GM12878 (cell line): ENCODE measurements around the gene NAT10. TPM values are rescaled to one million over a fixed set of nuclear protein-coding genes. Genes with fewer than 3 reads are reported as not detected.

Experiments used
- ATAC-seq: fragments of 200-7000 bp; cut with Tn5 transposase; 3 replicates; pipeline ENCODE4 v1.9.1; 2020; ENCODE audit warnings: mild to moderate bottlenecking, moderate library complexity
- BruUV-seq: library from RNA; stranded (reverse); fragments of 400-500 nt; replicated peaks from 2 replicates; lab custom pipeline; 2021; lab: Mats Ljungman, UMichigan
- CTCF ChIA-PET: fragments of 300-600 bp; sonication (Branson Sonifier 250); formaldehyde crosslinking; extraction: SDS; loops from one replicate; lab custom pipeline; 2021; ENCODE audit warnings: inconsistent platforms; lab: Yijun Ruan, JAX
- POLR2A ChIA-PET: fragments of 350-600 bp; formaldehyde crosslinking; extraction: SDS; loops from one replicate; lab custom pipeline; 2021; ENCODE audit warnings: inconsistent platforms; lab: Charles Lee
- RAD21 ChIA-PET: fragments of 300-600 bp; sonication (Branson Sonifier 250); formaldehyde crosslinking; loops from one replicate; lab custom pipeline; 2023; ENCODE audit warnings: antibody characterized with exemption; ENCODE audit not compliant: unreplicated experiment; lab: Charles Lee
- SMC1A ChIA-PET: fragments of 300-600 bp; sonication (Branson Sonifier 250); formaldehyde crosslinking; loops from one replicate; lab custom pipeline; 2023; ENCODE audit not compliant: unreplicated experiment, uncharacterized antibody; lab: Charles Lee
- DNase-seq: peaks from one replicate; pipeline ENCODE4 v3.0.0-alpha.2; 2011; ENCODE audit warnings: low read depth, low spot score
- FAIRE-seq: peaks from 3 replicates; lab custom pipeline; 2011; peaks lifted over from hg19 to GRCh38; lab: Jason Lieb, UNC
- H2AFZ ChIP-seq: 2 replicates; pipeline ENCODE4 v1.6.0; 2011; ENCODE audit warnings: low read depth, low read length, control low read depth; ENCODE audit not compliant: control insufficient read depth
- H3K27ac ChIP-seq: 2 replicates; pipeline ENCODE4 v1.5.1; 2011; ENCODE audit warnings: control low read depth; ENCODE audit not compliant: control insufficient read depth, insufficient read depth
- H3K27me3 ChIP-seq, 2 experiments: replicated peaks in 1 of 2; 2 replicates each; pipeline versions ENCODE4 v1.6.0 to v1.6.1; 2011; ENCODE audit warnings: low read length in 1 of 2; ENCODE audit not compliant: control insufficient read depth in 2 of 2, insufficient read depth in 2 of 2
- H3K36me3 ChIP-seq, 2 experiments: 2 replicates each; pipeline ENCODE4 v1.5.1; 2011; ENCODE audit warnings: low read length in 1 of 2; ENCODE audit not compliant: control insufficient read depth in 2 of 2, insufficient read depth in 2 of 2
- H3K4me1 ChIP-seq: 2 replicates; pipeline ENCODE4 v1.6.1; 2011; ENCODE audit warnings: mild to moderate bottlenecking, low read length, moderate library complexity, mixed read lengths; ENCODE audit not compliant: control insufficient read depth, insufficient read depth
- H3K4me2 ChIP-seq: 2 replicates; pipeline ENCODE4 v1.6.0; 2011; ENCODE audit warnings: control low read depth; ENCODE audit not compliant: control insufficient read depth, insufficient read depth
- H3K4me3 ChIP-seq: fragments of 200-600 bp; sonication (generic); 2 replicates; pipeline ENCODE4 v1.5.1; 2016
- H3K79me2 ChIP-seq: 2 replicates; pipeline ENCODE4 v1.6.0; 2011; ENCODE audit warnings: low read length; ENCODE audit not compliant: control insufficient read depth, insufficient read depth
- H3K9ac ChIP-seq: 2 replicates; pipeline ENCODE4 v1.8.0; 2011; ENCODE audit warnings: low read length, control low read depth, mixed read lengths; ENCODE audit not compliant: control insufficient read depth, insufficient read depth
- H3K9me3 ChIP-seq: replicated peaks from 3 replicates; pipeline ENCODE4 v1.5.1; 2011; ENCODE audit warnings: mild to moderate bottlenecking, low read length; ENCODE audit not compliant: control insufficient read depth, insufficient read depth
- H4K20me1 ChIP-seq: 2 replicates; pipeline ENCODE4 v1.6.0; 2011; ENCODE audit not compliant: control insufficient read depth, insufficient read depth
- ASH2L ChIP-seq: fragments of 300-600, 200-600 bp; sonication (generic); IDR thresholded peaks from 2 replicates; pipeline ENCODE4 v1.6.1; 2017; ENCODE audit warnings: low read depth, mild to moderate bottlenecking, borderline replicate concordance
- CBX5 ChIP-seq: sonication (generic); IDR thresholded peaks from 2 replicates; pipeline ENCODE4 v1.6.1; 2016; ENCODE audit warnings: low read depth, moderate library complexity, mild to moderate bottlenecking, inconsistent platforms
- E2F4 ChIP-seq: IDR thresholded peaks from 2 replicates; pipeline ENCODE4 v1.6.1; 2012; ENCODE audit warnings: low read depth, low read length, improper control_type of control experiment
- ELK1 ChIP-seq: IDR thresholded peaks from 2 replicates; pipeline ENCODE4 v1.6.1; 2012; ENCODE audit warnings: low read depth, low read length, improper control_type of control experiment
- KAT2A ChIP-seq: conservative IDR thresholded peaks from 2 replicates; pipeline ENCODE4 v1.6.1; 2011; ENCODE audit warnings: low read depth, low read length; ENCODE audit not compliant: control insufficient read depth
- KLF5 ChIP-seq: fragments of 450-650 bp; IDR thresholded peaks from 2 replicates; pipeline ENCODE4 v1.6.1; 2014; ENCODE audit warnings: mild to moderate bottlenecking; ENCODE audit not compliant: partially characterized antibody
- MYC ChIP-seq: IDR thresholded peaks from 2 replicates; pipeline ENCODE4 v1.6.1; 2011; ENCODE audit warnings: mild to moderate bottlenecking, low read length, moderate library complexity, inconsistent platforms; ENCODE audit not compliant: insufficient read depth, insufficient replicate concordance, insufficient read length, severe bottlenecking
- NFIC ChIP-seq: IDR thresholded peaks from 2 replicates; pipeline ENCODE4 v1.6.1; 2012; ENCODE audit warnings: low read depth, mild to moderate bottlenecking, inconsistent platforms, low read length, moderate library complexity
- RBBP5 ChIP-seq: fragments of 200-600 bp; sonication (generic); conservative IDR thresholded peaks from 2 replicates; pipeline ENCODE4 v1.6.1; 2016
- SMC3 ChIP-seq: IDR thresholded peaks from 2 replicates; pipeline ENCODE4 v1.6.1; 2011; ENCODE audit warnings: low read length, improper control_type of control experiment, borderline replicate concordance
- YBX1 ChIP-seq: fragments of 450-650 bp; IDR thresholded peaks from 2 replicates; pipeline ENCODE4 v1.6.1; 2016; ENCODE audit warnings: antibody characterized with exemption
- WGBS: methylation state at CpG from one replicate; pipeline ENCODE4 v1.1.6; 2016; ENCODE audit warnings: low lambda C conversion rate; ENCODE audit not compliant: insufficient replicate concordance, insufficient coverage; ENCODE audit errors: missing lambda C conversion rate; 5-methylcytosine and 5-hydroxymethylcytosine counted together
- in situ Hi-C: fragments of 300-500 bp; cut with MboI; formaldehyde crosslinking; loops from 9 replicates; pipeline ENCODE4 v1.14.3; 2018; ENCODE audit warnings: mixed read lengths
- intact Hi-C: fragments of 100-400 bp; cut with micrococcal nuclease; formaldehyde crosslinking; loops from one replicate; pipeline ENCODE4 v1.14.2; 2022; ENCODE audit not compliant: unreplicated experiment
- polyA plus RNA-seq, 11 experiments: library from polyadenylated mRNA; depleted of rRNA in 4 of 11; unstranded in 6 of 11; stranded (reverse) in 5 of 11; fragments of >200 nt; fragmentation: Nextera tagmentation in 4 of 11; fragmentation: Illumina TruSeq in 1 of 11; extraction: Ambion mirVana in 4 of 11; extraction: Trizol in 1 of 11; gene quantifications; 1 replicate in 1 of 11; 2 replicates in 10 of 11; pipeline versions ENCODE4 v1.2.1 to v1.2.3, GENCODE V29; 2011 to 2016; ENCODE audit warnings: inconsistent platforms in 2 of 11, missing spikeins in 2 of 11, low read depth in 1 of 11
- total RNA-seq, 4 experiments: library from RNA; depleted of rRNA in 3 of 4; stranded (reverse); fragments of >200 nt in 3 of 4; fragmentation: Illumina TruSeq in 1 of 4; extraction: Trizol in 1 of 4; gene quantifications; 2 replicates each; pipeline versions ENCODE4 v1.2.1 to v1.2.3, GENCODE V29; 2013 to 2021

NAT10 gene
- total and polyA plus RNA-seq, 10 of the 15 experiments (the other 5 are each of a cell fraction or from before 2014, with no cell fraction given), result 45.1 to 95.5 (median 72.8) TPM

- in situ Hi-C loops (no loop called here), intact Hi-C loops (no loop called here)
- no peak overlapping the region for H3K4me2 ChIP-seq
- SMC1A ChIA-PET, result no interaction called here
- BruUV-seq, result no TSS peak
- peaks cover 14% of the 10 kb centered on the region for H3K4me1 ChIP-seq
- CTCF ChIA-PET, result interaction anchor here (0.7 kb wide), 1 partner anchor 14 kb away, joined by 3 read pairs; no protein-coding TSS in a partner anchor
- H3K9me3 ChIP-seq, result no peaks in the 10 kb centered on the region
- DNase-seq (no peak), FAIRE-seq (no peak), ATAC-seq (no peak)
- H3K36me3 ChIP-seq, result peaks cover 50 to 74% of the 10 kb centered on the region in 2 experiments
- no peaks in the 10 kb centered on the region for H3K27me3 ChIP-seq
- TF ChIP-seq RBBP5 (no peak), NFIC (no peak), E2F4 (no peak), KAT2A (no peak), ELK1 (no peak), KLF5 (no peak), YBX1 (no peak), MYC (no peak), ASH2L (no peak), SMC3 (no peak), CBX5 (no peak)
- H2AFZ ChIP-seq, result no peak overlapping the region
- no peak overlapping the region for H3K27ac ChIP-seq
- H4K20me1 ChIP-seq, result no peaks in the 10 kb centered on the region
- POLR2A ChIA-PET, result no interaction called here
- no peak overlapping the region for H3K9ac ChIP-seq
- 95% methylated on average over 11 of the region's 11 CpGs for WGBS
- RAD21 ChIA-PET, result no interaction called here
- no peak overlapping the region for H3K4me3 ChIP-seq
- no peaks in the 10 kb centered on the region for H3K79me2 ChIP-seq
Observed at GRCh38 chr11:34140149-34140548, 34.7 kb downstream of the NAT10 start.
